Subcutaneous adipose tissue (tissue), 4 donors: ENCODE measurements around the gene SF3A1. TPM values are rescaled to one million over a fixed set of nuclear protein-coding genes. Genes with fewer than 3 reads are reported as not detected.

ENCODE experiments used
- CTCF ChIP-seq: fragments of 450-650 bp; IDR thresholded peaks from one replicate; pipeline ENCODE4 v1.5.1; 2016; ENCODE audit warnings: low read depth, mild to moderate bottlenecking, control low read depth, antibody characterized with exemption, moderate library complexity
- total RNA-seq, 4 donors: library from RNA; depleted of rRNA; stranded (reverse); fragments of >200 nt; gene quantifications; one replicate each; pipeline ENCODE4 v1.1.0, GENCODE V29; 2016

SF3A1 gene
- total RNA-seq, 4 donors from 2014 or later: 51.8 to 81.0 (median 67.4) TPM

GRCh38 chr22:30398685-30399680, 42.3 kb upstream of the SF3A1 start:
- no peak for TF ChIP-seq CTCF

DNA sequence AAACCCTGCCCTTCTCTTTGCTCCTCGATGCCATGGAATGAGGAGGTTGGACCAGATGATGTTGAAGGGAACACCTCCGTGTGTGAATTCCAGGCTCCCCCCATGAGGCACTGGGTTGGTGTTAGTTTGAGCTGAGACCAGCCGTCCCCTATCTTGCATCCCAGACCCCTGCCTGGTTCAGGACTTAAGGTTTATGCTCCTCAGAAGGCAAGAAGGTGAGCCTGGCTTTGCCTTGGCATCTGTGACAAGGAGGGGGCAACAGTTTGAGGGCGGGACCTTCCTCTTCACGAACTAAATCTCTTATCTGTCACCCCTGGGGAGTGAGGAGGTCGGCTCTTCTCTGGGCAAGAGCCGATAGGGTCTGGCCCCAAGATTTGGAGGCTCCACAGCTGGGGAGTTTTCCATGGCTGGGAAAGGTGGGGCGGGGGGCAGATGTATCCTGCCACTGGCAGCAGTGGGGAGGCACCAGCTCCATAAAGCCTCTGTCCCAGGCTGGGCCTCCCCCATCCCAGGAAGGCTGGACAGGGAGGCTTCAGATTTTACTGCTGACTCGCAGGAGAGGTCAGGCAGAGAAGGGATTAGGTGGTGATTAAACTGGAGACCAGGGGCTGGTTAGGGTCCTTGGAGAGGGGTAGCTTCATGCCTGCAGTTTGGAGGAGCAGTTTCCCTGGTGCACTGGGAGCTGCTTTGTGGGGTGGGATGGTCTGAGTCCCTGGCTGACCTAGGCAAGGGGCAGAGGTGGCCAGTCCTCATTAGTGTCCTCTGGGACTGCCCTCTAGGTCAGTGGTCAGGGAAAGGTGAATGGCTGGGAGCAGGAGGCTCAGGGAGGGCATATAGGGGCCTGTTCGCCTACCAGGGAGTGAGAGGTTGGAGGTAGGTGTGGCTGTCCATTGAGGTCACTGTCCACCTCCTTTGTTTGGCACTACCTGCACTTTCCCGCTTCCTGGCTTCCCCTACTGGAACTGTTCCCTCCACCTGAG, 41.3 kb upstream of the SF3A1 start:
- no peak for TF ChIP-seq CTCF

DNA sequence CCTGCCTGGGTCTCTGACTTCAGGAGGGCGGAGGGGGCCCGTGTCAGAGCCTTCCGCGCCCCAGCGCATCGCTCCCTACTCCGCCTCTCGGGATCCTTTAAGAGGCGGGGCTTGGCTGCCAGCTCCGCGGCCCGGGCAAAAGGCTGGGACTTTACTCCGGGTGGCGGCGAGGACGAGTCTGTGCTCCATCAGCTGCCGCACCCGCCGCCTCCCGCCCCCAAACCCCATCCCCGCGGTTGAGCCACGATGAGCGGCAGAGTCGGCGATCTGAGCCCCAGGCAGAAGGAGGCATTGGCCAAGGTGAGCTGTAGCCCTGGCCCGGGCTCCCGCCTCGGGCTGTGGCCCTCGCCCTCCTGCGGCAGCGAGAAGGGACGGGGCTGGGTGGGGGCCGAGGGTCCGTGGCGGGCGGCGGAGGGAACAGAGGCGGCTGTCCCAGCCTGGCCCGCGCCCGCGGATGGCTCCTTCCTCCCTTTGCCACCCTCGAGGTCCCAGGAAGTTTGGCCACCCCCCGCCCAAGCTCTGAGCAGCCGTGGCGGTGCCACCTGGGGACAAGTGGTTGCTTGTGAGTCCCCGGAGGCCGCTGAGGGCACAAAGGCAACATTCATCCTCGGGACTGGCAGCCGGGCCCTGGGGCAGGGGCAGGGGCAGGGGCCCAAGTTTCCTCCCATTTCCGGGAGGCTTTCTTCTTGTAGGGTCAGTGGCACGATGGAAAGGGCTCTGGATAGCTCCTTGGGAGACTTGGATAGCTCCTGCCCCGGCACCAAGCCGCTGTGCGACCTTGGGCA, 40.4 kb upstream of the SF3A1 start, which contains the start of gene SEC14L2:
Gene SEC14L2, plus strand, starts transcription at position 148 of the 785 bp plus-strand sequence. Its CDS starts 99 bp downstream, at position 247.
- TF ChIP-seq CTCF: no peak

GRCh38 chr22:30393885-30394284, 37.2 kb upstream of the SF3A1 start:
- TF ChIP-seq CTCF: no peak

DNA sequence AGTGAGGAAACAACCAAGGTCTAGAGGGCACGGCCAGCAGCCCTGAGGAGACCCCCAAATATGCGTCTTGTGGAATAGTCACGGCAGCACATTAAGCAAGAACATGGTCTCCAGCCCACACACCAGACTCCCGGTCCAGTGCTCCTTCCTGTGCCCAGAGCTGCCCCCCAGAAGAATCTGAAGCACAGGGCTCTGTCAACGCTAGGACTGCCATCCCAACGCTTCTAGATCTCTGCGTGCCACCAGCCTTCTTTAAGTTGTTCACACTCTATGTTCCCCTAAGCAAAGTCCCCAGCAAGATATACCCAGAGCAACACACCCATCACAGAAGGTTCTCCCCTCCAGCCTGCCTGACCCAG, 36.6 kb upstream of the SF3A1 start:
- no peak for TF ChIP-seq CTCF

- TF ChIP-seq CTCF: no peak
Measured at GRCh38 chr22:30392661-30393321, 36.1 kb upstream of the SF3A1 start.
